Measurements from ENCODE around the gene GNAL.
"Not testable (repeated sequence)": the region's sequence is repeated elsewhere in the genome, so short reads cannot be mapped to it uniquely, and the experiment has no call there.

GNAL gene

GRCh38 chr18:11885278-11885947 lies 196.3 kb downstream of the GNAL start:
- DNase-seq: peak; percentile 82

GRCh38 chr18:11886577-11887110 lies 197.6 kb downstream of the GNAL start:
- DNase-seq: no peak

DNA sequence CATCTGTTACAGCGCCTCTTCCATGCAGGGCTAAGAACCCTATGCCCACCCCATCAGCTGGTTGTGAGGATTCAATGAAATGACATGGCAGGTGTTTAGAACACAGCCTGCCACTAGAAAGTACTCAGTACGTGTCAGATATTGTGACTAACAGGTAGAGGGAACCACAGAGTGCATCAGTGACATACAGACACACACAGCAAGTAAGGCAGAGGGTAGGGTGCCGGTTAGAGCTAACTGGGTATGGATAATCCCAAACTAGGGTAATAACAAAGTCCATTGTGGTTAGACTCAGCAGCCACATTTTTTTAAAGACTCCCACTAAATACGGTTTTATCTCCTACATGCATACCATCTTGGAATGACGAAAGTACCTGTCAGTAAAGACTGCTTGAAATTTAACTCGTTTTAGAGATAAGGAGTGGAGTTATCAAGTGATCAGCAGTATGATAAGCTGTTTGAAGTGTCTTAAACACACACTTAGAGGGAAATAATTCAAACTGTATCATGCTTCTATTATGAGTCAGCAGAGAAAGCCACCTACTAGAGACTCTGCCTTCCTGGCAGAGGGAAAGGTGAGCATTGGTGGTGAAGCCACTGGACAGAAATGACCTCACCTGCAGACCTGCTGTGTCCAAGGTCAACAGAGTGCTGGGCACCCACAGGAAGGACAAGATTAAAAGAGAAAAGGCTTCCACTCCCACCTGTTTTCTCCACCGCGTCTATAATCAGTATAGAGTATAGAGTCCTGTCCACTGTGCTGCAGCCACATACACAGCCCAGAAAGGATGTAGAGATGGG lies 198.5 kb downstream of the GNAL start:
- DNase-seq: no peak

DNA sequence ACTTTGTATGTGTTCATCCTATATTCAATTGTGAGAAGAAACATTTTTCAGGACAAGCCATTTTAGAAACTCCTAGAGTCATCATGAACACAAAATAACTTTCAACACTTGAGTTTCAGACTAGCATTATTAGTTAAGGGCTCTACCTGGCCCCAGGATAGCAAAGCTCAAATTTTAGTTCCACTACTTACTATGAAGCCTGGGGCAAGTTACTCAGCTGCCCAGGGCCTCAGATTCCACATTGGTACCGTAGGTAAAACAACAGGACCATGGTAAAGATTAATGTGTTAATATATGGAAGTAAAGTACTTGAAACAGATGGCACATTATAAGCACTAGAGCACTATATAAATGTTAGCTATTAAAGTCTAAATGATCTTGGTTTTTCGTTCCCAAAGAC lies 199.7 kb downstream of the GNAL start:
- no peak for DNase-seq

GRCh38 chr18:11889284-11889683 lies 200.2 kb downstream of the GNAL start:
- no peak for DNase-seq

GRCh38 chr18:11891737-11892136 lies 202.7 kb downstream of the GNAL start:
- DNase-seq: no peak

DNA sequence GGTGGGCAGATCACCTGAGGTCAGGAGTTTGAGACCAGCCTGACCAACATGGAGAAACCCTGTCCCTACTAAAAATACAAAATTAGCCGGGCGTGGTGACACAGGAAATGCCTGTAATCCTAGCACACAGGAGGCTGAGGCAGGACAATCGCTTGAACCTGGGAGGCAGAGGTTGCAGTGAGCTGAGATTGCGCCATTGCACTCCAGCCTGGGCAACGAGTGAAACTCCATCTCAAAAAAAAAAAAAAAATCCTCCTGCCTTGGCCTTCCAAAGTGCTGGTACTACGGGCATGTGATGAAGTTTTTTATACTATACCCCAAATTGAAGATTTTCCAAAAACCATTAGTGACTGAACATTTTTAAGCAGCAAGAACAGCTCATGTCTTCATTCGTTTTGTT lies 203.4 kb downstream of the GNAL start:
- not testable (repeated sequence) for DNase-seq

GRCh38 chr18:11897781-11898180 lies 208.7 kb downstream of the GNAL start:
- no peak for DNase-seq

DNA sequence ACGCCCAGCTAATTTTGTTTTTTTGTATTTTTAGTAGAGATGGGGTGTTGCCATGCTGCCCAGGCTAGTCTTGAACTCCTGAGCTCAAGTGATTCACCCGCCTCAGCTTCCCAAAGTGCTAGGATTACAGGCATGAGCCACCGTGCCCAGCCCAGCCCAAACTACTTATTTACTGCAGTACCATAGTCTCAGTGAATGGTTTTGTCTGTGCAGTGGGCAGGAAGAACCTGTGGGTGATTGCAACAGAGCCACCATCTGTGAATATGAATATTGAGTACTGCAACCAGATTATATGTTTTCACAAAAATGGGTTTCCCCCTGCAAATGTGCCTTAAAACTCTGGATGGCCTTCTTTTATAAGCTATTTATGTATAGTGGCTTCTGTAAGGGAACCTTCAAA lies 210.0 kb downstream of the GNAL start:
- no peak for DNase-seq

GRCh38 chr18:11901826-11902438 lies 212.9 kb downstream of the GNAL start:
- no peak for DNase-seq

- no peak for DNase-seq
Measured at GRCh38 chr18:11902522-11903292, 213.6 kb downstream of the GNAL start.

DNA sequence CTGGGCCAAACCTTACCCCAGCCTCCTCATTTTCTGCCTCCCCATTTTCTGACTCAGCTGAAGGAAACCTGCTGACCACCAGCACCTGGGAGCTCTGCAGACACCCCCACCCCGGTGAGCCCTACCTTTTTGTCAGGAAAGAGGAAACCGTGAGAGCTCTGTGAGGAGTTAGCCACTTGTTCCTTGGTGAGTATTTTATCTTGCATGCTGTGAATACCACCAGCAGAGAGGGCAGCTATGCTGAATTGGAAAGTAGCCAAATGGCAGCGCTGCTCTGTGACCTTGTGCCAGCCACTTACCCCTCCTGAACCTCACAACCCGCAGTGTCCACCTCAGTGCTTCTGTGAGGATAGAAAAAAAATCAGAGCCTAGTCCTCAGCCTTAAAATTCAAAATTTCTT lies 216.5 kb downstream of the GNAL start:
- DNase-seq: no peak

GRCh38 chr18:11906176-11906575 lies 217.1 kb downstream of the GNAL start:
- DNase-seq: no peak

GRCh38 chr18:11906926-11907874 lies 218.1 kb downstream of the GNAL start:
- no peak for DNase-seq

DNA sequence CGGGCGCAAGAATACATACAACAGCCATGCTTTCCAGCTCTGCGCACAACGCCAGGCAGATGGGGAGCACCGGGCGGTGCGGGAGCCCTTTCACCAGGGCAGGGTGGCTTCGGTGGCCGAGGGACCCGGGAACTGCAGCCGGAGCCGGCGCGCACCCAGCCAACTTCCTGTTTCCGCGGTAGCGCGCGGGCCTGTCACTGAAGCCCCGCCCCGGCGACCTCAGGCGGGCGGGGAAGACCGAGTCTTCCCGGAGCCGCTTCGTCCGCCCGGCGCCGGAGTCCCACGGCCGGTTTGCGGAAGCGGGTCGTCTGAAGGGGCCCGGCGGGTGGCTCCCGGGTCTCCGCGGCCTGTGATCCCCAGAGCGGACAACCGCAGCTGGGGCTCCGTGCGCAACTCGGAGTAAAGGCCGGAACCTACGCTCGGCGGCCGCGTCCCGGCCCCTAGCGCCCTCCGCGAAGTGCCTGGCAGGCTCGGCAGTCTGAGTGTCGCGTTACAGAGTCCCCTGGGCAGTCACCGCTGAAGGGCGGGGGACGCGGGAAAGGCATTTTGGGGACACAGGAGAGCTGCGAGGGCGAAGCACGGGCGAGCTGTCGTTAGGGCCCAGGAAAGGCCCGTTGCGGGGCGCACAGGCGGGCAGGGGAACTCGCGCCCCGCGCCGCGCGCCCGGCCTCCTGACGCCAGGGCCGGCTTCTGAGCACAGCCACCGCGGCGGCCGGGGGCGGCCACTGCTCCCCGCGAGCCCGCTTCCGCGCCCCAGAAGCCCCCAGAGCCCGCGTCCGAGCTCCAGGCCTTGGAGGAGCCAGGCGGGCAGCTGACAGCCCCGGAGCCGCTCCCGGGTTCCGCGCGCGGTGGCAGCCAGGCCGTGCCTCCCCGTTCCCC lies 219.4 kb downstream of the GNAL start, which contains the start of gene MPPE1:
Gene MPPE1, minus strand, starts transcription at position 136 of the 879 bp plus-strand sequence. CDS start 11,053 bp downstream, outside the sequence.
- DNase-seq: peak; percentile 96

DNA sequence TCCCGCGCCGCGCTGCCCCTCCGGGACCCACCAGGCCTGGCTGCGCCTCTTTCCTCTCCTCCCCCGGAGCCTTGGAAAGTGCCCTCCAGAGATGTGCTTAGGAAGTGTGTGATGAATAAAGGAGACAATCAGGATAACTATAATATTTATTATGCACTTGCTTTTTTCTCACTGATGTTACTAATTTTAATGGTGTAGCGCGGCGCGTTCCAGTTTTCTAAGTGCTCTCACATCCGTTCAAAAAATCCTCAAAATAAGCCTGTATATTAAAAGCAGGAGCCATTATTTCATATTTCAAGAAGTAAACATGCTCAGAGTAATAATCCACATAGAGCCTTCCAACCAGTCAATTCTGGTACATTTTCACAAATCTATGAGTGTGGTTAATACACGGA lies 220.0 kb downstream of the GNAL start:
- no peak for DNase-seq

DNA sequence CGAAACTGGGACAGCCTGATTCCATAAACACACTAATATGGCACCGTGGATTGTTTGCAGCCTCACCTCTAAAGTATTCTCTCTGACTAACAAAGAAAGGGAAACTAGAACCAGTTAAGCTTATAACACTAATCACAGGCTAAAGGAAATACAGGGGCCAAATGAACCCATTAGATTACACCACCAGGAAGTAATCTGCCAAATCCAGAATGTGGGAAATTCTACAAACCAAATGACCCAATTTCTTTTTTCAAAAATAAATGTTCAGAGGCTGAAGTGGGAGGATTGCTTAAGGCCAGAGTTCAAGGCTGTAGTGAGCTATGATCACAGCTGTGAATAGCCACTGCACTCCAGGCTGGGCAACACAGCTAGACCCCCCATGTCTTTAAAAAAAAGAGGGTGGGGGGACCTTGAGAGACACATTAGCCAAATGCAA lies 220.5 kb downstream of the GNAL start:
- DNase-seq: peak; percentile 92

DNA sequence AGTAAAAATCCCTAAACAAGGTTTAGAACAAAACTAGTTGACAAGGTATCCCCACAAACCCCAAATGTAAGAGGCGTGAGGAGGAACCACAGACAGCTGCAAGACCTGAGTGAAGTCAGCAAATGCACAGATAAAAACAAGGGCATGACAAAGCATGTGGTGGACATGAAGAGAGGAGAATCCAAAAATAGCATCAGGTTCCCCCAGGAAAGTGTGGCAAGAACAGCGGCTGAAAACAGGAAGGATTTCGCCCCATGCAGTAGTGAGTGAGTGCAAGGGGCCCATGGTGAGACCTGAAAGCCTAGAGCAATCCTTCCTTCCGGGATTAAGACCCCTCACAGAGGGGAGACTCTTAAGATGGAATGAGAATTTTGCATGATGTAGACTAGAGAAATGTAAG lies 227.8 kb downstream of the GNAL start:
- peak; percentile 70 for DNase-seq

DNA sequence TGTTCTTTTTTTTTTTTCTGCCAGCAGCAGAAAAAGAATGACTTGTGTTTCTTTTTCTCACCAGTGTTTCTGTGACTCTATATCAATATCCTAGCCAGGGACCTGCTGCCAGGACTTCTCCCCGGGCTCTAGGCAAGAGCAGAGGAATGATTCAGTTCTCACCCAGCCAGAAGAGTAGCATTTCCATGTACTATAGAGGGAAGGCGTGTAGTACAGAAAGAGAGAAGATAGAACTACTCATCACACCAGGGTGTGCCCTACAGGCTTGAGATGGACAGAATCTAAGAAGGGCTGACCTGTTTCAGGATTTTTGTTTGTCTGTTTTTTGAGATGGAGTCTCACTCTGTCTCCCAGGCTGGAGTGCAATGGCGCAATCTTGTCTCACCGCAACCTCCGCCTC lies 230.5 kb downstream of the GNAL start:
- not testable (repeated sequence) for DNase-seq

- no peak for DNase-seq
Measured at GRCh38 chr18:11923450-11923849, 234.4 kb downstream of the GNAL start.
